Measurements from ENCODE around the gene MRPL52.

Gene MRPL52

GRCh38 chr14:22870811-22871223, 41.1 kb downstream of the MRPL52 start:
- no peak for TF ChIP-seq GATA1 (IDR thresholded peaks at IDR 0.05; ENCODE audit: low read depth, low read length)
- no peak for TF ChIP-seq POLR2A (IDR thresholded peaks at IDR 0.05; ENCODE audit: low read length)
- peak in 1 of 2 experiments; percentile 85 for DNase-seq

DNA sequence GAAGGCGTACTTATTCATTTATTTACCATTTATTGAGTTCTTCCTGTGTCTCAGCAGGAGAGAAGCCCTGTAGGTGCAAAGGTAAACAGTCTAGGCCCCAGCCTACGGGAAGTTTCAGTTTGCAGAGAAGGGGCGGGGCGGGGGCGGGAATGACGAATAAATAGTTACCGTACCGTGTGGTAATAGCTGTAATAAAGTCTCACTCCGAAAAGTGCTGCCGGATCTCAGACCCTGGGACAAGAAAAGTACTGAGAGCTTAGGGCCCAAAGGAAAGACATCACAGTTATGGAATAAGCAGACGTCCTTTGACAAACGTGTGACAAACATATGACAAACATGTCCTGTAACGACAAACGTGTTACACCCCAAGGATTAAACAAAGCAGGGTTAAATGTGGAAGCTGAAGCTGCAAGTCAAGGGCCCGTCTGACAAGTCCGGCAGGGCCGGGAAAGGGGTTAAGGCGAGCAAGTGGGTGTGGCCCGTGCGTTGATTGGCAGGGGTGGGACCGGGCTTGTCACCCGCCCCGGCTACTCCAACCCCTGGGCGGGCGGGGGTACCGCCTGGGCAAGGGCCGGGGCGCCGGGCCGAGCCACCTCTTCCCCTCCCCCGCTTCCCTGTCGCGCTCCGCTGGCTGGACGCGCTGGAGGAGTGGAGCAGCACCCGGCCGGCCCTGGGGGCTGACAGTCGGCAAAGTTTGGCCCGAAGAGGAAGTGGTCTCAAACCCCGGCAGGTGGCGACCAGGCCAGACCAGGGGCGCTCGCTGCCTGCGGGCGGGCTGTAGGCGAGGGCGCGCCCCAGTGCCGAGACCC, 41.7 kb downstream of the MRPL52 start, which contains the start of gene LRP10:
LRP10 (plus strand) TSS at position 517 of the 809 bp plus-strand sequence. CDS start 564 bp downstream, outside the sequence.
- DNase-seq, result peak; percentile 94 to 95
- TF ChIP-seq POLR2A (IDR thresholded peaks at IDR 0.05; ENCODE audit: low read length), result peak; percentile 93
- no peak for TF ChIP-seq GATA1 (IDR thresholded peaks at IDR 0.05; ENCODE audit: low read depth, low read length)

DNA sequence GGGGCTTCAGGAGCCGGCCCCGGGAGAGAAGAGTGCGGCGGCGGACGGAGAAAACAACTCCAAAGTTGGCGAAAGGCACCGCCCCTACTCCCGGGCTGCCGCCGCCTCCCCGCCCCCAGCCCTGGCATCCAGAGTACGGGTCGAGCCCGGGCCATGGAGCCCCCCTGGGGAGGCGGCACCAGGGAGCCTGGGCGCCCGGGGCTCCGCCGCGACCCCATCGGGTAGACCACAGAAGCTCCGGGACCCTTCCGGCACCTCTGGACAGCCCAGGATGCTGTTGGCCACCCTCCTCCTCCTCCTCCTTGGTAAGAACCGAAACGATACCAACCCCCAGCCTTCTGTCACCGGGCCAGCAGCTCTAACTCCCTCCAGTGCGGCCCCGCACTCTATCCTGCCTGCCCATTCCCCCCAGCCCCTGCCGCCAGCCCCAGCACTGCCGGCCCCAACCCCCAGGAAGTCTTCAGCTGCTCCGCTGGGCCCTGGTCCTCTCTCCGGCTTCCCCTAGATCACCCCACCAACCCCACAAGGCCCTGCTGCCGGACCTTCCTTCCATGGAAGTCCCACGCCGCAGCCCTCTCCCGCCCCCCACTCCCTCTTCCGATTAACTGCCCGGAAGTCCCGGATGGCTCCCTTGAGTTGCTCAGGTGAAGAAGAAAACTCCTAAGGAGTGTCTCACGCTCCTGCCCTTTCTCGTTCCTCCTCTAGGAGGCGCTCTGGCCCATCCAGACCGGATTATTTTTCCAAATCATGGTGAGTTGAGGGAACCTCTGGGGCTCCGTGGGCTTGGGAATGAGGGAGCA, 42.5 kb downstream of the MRPL52 start:
- TF ChIP-seq POLR2A (IDR thresholded peaks at IDR 0.05; ENCODE audit: low read length) (no peak), GATA1 (IDR thresholded peaks at IDR 0.05; ENCODE audit: low read depth, low read length) (no peak)
- peak; percentile 78 to 91 for DNase-seq

GRCh38 chr14:22872833-22873520, 43.3 kb downstream of the MRPL52 start:
- TF ChIP-seq POLR2A (IDR thresholded peaks at IDR 0.05; ENCODE audit: low read length) (no peak), GATA1 (IDR thresholded peaks at IDR 0.05; ENCODE audit: low read depth, low read length) (no peak)
- DNase-seq, result no peak

DNA sequence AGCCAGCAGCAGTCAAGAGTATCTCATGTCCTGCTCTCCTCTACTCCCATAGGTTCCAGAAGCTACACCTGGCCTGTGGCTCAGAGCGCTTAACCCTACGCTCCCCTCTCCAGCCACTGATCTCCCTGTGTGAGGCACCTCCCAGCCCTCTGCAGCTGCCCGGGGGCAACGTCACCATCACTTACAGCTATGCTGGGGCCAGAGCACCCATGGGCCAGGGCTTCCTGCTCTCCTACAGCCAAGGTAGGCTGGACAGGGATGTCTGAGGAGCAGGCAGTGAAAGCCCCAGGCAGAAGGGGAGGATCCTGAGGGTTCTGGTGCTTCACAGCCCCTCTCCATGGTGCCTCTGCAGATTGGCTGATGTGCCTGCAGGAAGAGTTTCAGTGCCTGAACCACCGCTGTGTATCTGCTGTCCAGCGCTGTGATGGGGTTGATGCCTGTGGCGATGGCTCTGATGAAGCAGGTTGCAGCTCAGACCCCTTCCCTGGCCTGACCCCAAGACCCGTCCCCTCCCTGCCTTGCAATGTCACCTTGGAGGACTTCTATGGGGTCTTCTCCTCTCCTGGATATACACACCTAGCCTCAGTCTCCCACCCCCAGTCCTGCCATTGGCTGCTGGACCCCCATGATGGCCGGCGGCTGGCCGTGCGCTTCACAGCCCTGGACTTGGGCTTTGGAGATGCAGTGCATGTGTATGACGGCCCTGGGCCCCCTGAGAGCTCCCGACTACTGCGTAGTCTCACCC, 45.5 kb downstream of the MRPL52 start:
- DNase-seq, result no peak
- TF ChIP-seq GATA1 (IDR thresholded peaks at IDR 0.05; ENCODE audit: low read depth, low read length) (no peak), POLR2A (IDR thresholded peaks at IDR 0.05; ENCODE audit: low read length) (no peak)

GRCh38 chr14:22875748-22876319, 46.1 kb downstream of the MRPL52 start:
- no peak for TF ChIP-seq POLR2A (IDR thresholded peaks at IDR 0.05; ENCODE audit: low read length)
- TF ChIP-seq GATA1 (IDR thresholded peaks at IDR 0.05; ENCODE audit: low read depth, low read length), result no peak
- no peak for DNase-seq

DNA sequence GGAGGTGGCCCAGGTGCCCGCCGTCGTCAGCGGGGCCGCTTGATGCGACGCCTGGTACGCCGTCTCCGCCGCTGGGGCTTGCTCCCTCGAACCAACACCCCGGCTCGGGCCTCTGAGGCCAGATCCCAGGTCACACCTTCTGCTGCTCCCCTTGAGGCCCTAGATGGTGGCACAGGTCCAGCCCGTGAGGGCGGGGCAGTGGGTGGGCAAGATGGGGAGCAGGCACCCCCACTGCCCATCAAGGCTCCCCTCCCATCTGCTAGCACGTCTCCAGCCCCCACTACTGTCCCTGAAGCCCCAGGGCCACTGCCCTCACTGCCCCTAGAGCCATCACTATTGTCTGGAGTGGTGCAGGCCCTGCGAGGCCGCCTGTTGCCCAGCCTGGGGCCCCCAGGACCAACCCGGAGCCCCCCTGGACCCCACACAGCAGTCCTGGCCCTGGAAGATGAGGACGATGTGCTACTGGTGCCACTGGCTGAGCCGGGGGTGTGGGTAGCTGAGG, 47.4 kb downstream of the MRPL52 start:
- no peak for TF ChIP-seq POLR2A (IDR thresholded peaks at IDR 0.05; ENCODE audit: low read length)
- no peak for TF ChIP-seq GATA1 (IDR thresholded peaks at IDR 0.05; ENCODE audit: low read depth, low read length)
- no peak for DNase-seq

DNA sequence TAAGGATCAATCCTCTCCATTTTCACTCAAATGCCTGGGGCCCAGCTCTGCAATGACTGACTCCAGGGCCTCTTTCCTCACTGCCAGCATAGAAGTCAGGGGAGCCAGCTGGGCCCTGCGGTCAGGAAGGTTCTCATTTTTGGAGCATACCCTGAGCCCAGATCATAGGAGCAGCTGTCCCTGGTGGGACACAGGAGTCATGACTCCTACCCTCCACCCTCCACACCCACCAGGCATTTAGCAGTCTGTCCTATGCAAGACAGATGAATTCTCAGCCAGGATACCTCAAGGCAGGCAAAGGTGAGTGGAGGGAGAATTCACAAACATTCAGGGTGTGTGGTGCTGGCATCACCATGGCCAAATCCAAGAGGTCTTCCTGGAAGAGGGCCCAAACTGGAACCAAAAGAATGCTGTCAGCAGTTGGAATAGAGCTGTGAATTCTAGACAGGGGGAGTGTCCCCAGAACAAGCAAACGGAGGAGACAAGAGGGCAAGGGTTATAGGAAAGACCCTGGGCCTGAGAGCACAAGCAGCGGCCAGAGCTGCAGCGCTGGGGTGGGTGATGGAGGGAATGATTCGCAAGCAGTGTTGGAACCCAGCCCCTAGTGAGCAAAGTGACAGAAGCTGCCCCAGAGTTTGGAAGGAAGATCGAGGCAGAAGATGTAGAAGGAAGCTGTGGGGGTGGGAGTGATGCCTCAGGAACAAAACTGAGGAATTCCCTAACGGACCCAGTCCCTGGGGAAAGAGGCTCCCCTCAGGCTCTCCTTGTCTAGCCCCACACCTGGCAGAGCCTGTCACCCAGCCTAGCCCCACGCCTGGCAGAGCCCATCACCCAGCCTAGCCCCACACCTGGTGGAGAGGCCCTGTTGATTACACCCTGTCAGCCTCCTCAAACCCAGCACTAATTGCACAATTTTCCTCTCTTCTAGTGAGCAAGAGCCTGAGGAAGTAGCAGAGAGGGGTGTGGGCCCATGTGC, 48.9 kb downstream of the MRPL52 start:
- DNase-seq, result no peak
- TF ChIP-seq GATA1 (IDR thresholded peaks at IDR 0.05; ENCODE audit: low read depth, low read length), result no peak
- TF ChIP-seq POLR2A (IDR thresholded peaks at IDR 0.05; ENCODE audit: low read length), result no peak

- no peak for TF ChIP-seq GATA1 (IDR thresholded peaks at IDR 0.05; ENCODE audit: low read depth, low read length)
- no peak for TF ChIP-seq POLR2A (IDR thresholded peaks at IDR 0.05; ENCODE audit: low read length)
- no peak for DNase-seq
Observed at GRCh38 chr14:22882064-22882463, 52.4 kb downstream of the MRPL52 start.

- no peak for TF ChIP-seq GATA1 (IDR thresholded peaks at IDR 0.05; ENCODE audit: low read depth, low read length)
- no peak for TF ChIP-seq POLR2A (IDR thresholded peaks at IDR 0.05; ENCODE audit: low read length)
- DNase-seq, result peak in 1 of 2 experiments; percentile 50
Observed at GRCh38 chr14:22882529-22883172, 53.0 kb downstream of the MRPL52 start.
